Colonic mucosa (tissue), 4 donors: ENCODE data around the gene FIGNL2. TPM values are rescaled to one million over a fixed set of nuclear protein-coding genes. Genes with fewer than 3 reads are reported as not detected.

Experiments
- DNase-seq: peaks from one replicate; pipeline ENCODE4 v3.0.0-alpha.2; 2020
- H3K27ac ChIP-seq: fragments of 200-600 bp; one replicate; pipeline ENCODE4 v1.8.0; 2021
- H3K27me3 ChIP-seq: fragments of 200-600 bp; one replicate; pipeline ENCODE4 v1.8.0; 2021
- H3K36me3 ChIP-seq: fragments of 200-600 bp; one replicate; pipeline ENCODE4 v1.8.0; 2021
- H3K4me1 ChIP-seq: fragments of 200-600 bp; one replicate; pipeline ENCODE4 v1.8.0; 2021; ENCODE audit warnings: mild to moderate bottlenecking
- H3K4me3 ChIP-seq: fragments of 200-600 bp; one replicate; pipeline ENCODE4 v1.8.0; 2021
- H3K9ac ChIP-seq, 2 donors: one replicate each; pipeline ENCODE4 v1.7.0; 2013; ENCODE audit warnings: control low read depth in 2 of 2, low read depth in 2 of 2, low read length in 2 of 2
- H3K9me3 ChIP-seq: fragments of 200-600 bp; one replicate; pipeline ENCODE4 v1.8.0; 2021
- CTCF ChIP-seq: fragments of 200-600 bp; IDR thresholded peaks from one replicate; pipeline ENCODE4 v1.8.0; 2022; ENCODE audit warnings: antibody characterized with exemption, mild to moderate bottlenecking
- intact Hi-C: fragments of 100-400 bp; cut with DNase I; formaldehyde crosslinking; loops from one replicate; pipeline ENCODE4 v1.14.1; 2022
- total RNA-seq, 2 donors: library from RNA; stranded (reverse); fragmentation: NEBNext Ultra II Directional in 1 of 2; extraction: Animal tissue kit (Norgen Biotek cat#: 25700) in 1 of 2; gene quantifications; one replicate each; pipeline ENCODE4 v1.2.1, GENCODE V29; 2021
- donor health status: healthy.
- donor health status: DM: no; HTN: no; CAD: no.
- donor health status: DM: no; HTN: no; CAD: no.

Gene FIGNL2
- total RNA-seq, 2 donors from 2014 or later = 0.30 to 0.35 TPM

GRCh38 chr12:51840966-51841365 is 7.6 kb downstream of the FIGNL2 start:
- DNase-seq = no peak
- Histone ChIP-seq H3K36me3 (no peaks in the 10 kb centered on the region), H3K4me1 (no peaks in the 10 kb centered on the region), H3K27me3 (peaks cover 13% of the 10 kb centered on the region), H3K9ac (no peak overlapping the region), H3K4me3 (no peak overlapping the region), H3K9me3 (no peaks in the 10 kb centered on the region), H3K27ac (no peak overlapping the region)
- intact Hi-C loops = no loop called here
- no peak for TF ChIP-seq CTCF

GRCh38 chr12:51839310-51839947 is 9.1 kb downstream of the FIGNL2 start:
- H3K36me3 ChIP-seq = no peaks in the 10 kb centered on the region
- H3K27me3 ChIP-seq = peaks cover 1% of the 10 kb centered on the region
- TF ChIP-seq CTCF = no peak
- no peaks in the 10 kb centered on the region for H3K9me3 ChIP-seq
- no peak overlapping the region for H3K4me3 ChIP-seq
- no peak for DNase-seq
- H3K9ac ChIP-seq = no peak overlapping the region
- intact Hi-C loops = no loop called here
- H3K4me1 ChIP-seq = no peaks in the 10 kb centered on the region
- no peak overlapping the region for H3K27ac ChIP-seq

GRCh38 chr12:51838762-51839161 is 9.8 kb downstream of the FIGNL2 start:
- Histone ChIP-seq H3K4me3 (no peak overlapping the region), H3K27me3 (no peaks in the 10 kb centered on the region), H3K27ac (no peak overlapping the region), H3K9ac (no peak overlapping the region), H3K36me3 (no peaks in the 10 kb centered on the region), H3K4me1 (no peaks in the 10 kb centered on the region), H3K9me3 (no peaks in the 10 kb centered on the region)
- intact Hi-C loops = no loop called here
- DNase-seq = no peak
- no peak for TF ChIP-seq CTCF

DNA sequence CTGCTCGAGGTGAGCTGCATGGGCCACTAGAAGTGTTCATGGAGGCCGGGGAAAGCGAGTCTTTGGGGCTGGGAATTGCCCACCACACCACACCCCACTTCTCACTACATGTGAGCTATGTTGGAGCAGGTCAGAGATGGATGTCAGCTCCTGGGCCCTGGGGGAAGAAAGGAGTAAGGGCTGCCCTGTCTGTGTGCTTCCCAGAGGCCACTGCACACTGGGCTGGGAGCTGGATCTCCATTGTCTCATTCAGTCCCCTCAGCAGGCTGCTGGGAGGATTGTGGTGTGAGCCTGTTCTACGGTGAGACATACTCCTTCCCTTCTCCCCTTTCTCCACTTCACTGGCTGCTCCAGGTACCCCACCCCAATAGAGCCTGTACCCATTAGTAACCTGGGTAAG is 10.5 kb downstream of the FIGNL2 start:
- H3K9ac ChIP-seq = no peak overlapping the region
- no peaks in the 10 kb centered on the region for H3K9me3 ChIP-seq
- no peak overlapping the region for H3K27ac ChIP-seq
- no peak for TF ChIP-seq CTCF
- H3K4me3 ChIP-seq = no peak overlapping the region
- H3K4me1 ChIP-seq = no peaks in the 10 kb centered on the region
- H3K36me3 ChIP-seq = no peaks in the 10 kb centered on the region
- intact Hi-C loops = no loop called here
- no peak for DNase-seq
- no peaks in the 10 kb centered on the region for H3K27me3 ChIP-seq

DNA sequence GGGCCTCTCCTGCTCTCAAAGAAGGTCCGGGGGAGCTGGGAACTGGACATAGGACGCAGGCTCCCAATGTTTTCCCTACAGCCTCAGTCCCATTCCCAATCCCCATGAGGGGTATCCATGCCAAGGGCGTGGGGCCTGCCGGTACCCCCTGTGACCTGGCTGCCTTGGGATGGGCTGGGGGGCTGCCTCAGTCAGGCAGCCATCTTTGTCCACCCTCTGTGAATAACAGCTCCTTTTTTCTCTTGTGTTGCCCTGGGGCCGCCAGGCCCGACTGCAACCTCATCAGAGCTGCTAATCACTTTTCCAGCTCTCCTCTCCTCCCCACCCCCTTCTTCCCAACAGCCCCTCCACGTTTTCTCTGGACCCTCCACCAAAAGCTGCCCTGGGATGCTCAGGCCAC is 11.2 kb downstream of the FIGNL2 start:
- Histone ChIP-seq H3K9ac (no peak overlapping the region), H3K9me3 (no peaks in the 10 kb centered on the region), H3K4me3 (no peak overlapping the region), H3K27ac (no peak overlapping the region), H3K36me3 (no peaks in the 10 kb centered on the region), H3K27me3 (no peaks in the 10 kb centered on the region), H3K4me1 (no peaks in the 10 kb centered on the region)
- intact Hi-C loops = no loop called here
- DNase-seq = no peak
- TF ChIP-seq CTCF = no peak
